GM12878 (cell line): ENCODE measurements around the gene ADAMTS6.

Experiments
- HDAC6 ChIP-seq: fragments of 200-600 bp; sonication (generic); IDR thresholded peaks from one replicate; pipeline ENCODE4 v1.8.0; 2017; ENCODE audit warnings: antibody characterized with exemption; ENCODE audit not compliant: unreplicated experiment
- NR2F1 ChIP-seq: fragments of 450-650 bp; conservative IDR thresholded peaks from 2 replicates; pipeline ENCODE4 v1.6.1; 2017; ENCODE audit warnings: mild to moderate bottlenecking
- POLR2A ChIP-seq: IDR thresholded peaks from 2 replicates; pipeline ENCODE4 v1.6.1; 2011; ENCODE audit warnings: low read depth, mild to moderate bottlenecking, low read length
- TF ChIP-seq, protein P1 (sequence below), 3 experiments: IDR thresholded peaks in 2 of 3; conservative IDR thresholded peaks in 1 of 3; 2 replicates each; pipeline ENCODE4 v1.5.1; 2011; ENCODE audit warnings: low read depth in 3 of 3, low read length in 3 of 3, mild to moderate bottlenecking in 3 of 3, control low read depth in 2 of 3, moderate library complexity in 2 of 3, inconsistent platforms in 1 of 3, mixed read lengths in 1 of 3; ENCODE audit not compliant: control insufficient read depth in 2 of 3, insufficient read depth in 1 of 3; ENCODE audit errors: extremely low read depth in 1 of 3
- TF ChIP-seq, protein P2 (sequence below): IDR thresholded peaks from 2 replicates; pipeline ENCODE4 v1.6.1; 2011; ENCODE audit warnings: low read depth, low read length, improper control_type of control experiment, borderline replicate concordance

DNA sequence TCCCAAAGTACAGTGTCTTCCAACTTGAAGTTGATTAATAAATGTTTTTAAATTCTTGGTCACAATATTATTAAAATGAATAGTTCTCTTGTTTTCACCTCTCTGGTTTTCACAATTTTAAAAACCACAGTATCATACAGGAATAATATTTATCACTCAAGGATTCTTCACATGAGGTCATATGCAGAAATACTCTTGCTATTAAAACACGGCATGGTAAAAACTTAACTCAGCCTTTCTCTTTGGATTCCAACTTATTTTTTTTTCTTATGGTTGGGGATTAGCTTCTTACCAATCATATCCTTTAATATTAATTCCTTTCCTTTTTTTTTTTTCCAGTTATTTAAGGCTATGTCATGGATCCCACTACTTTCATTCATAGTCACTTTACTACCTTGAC lies 289.4 kb downstream of the ADAMTS6 start:
- TF ChIP-seq, protein P1, sequence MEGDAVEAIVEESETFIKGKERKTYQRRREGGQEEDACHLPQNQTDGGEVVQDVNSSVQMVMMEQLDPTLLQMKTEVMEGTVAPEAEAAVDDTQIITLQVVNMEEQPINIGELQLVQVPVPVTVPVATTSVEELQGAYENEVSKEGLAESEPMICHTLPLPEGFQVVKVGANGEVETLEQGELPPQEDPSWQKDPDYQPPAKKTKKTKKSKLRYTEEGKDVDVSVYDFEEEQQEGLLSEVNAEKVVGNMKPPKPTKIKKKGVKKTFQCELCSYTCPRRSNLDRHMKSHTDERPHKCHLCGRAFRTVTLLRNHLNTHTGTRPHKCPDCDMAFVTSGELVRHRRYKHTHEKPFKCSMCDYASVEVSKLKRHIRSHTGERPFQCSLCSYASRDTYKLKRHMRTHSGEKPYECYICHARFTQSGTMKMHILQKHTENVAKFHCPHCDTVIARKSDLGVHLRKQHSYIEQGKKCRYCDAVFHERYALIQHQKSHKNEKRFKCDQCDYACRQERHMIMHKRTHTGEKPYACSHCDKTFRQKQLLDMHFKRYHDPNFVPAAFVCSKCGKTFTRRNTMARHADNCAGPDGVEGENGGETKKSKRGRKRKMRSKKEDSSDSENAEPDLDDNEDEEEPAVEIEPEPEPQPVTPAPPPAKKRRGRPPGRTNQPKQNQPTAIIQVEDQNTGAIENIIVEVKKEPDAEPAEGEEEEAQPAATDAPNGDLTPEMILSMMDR (IDR thresholded peaks at IDR 0.05 in 2 of 3, conservative IDR thresholded peaks at IDR 0.05 in 1 of 3; ENCODE audit: control insufficient read depth in 2 of 3, extremely low read depth in 1 of 3, insufficient read depth in 1 of 3, low read depth in 3 of 3, low read length in 3 of 3): no peak
- TF ChIP-seq NR2F1 (no peak), HDAC6 (no peak), POLR2A (no peak)
- TF ChIP-seq, protein P2, sequence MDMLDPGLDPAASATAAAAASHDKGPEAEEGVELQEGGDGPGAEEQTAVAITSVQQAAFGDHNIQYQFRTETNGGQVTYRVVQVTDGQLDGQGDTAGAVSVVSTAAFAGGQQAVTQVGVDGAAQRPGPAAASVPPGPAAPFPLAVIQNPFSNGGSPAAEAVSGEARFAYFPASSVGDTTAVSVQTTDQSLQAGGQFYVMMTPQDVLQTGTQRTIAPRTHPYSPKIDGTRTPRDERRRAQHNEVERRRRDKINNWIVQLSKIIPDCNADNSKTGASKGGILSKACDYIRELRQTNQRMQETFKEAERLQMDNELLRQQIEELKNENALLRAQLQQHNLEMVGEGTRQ: no peak
